ENCODE measurements around the gene BTN1A1.

- TF ChIP-seq CTCF (IDR thresholded peaks at IDR 0.05), result no peak
- TF ChIP-seq POLR2A (IDR thresholded peaks at IDR 0.05), result no peak
These were observed 2.5 kb upstream of the BTN1A1 start for GRCh38 chr6:26497610-26498009.

Measured in lower leg skin (tissue), 3 donors.